IMR-90 (cell line): ENCODE measurements around the gene LIMS2. TPM values are rescaled to one million over a fixed set of nuclear protein-coding genes. Genes with fewer than 3 reads are reported as not detected.

ENCODE experiments used
- ATAC-seq: fragments of 200-7000 bp; cut with Tn5 transposase; 2 replicates; pipeline ENCODE4 v1.9.1; 2020; ENCODE audit warnings: low read depth, mild to moderate bottlenecking, moderate library complexity
- BruUV-seq: library from RNA; stranded (reverse); fragments of 400-500 nt; replicated peaks from 2 replicates; lab custom pipeline; 2021; lab: Mats Ljungman, UMichigan
- CTCF ChIA-PET: fragments of 300-600 bp; formaldehyde crosslinking; extraction: SDS; loops from one replicate; lab custom pipeline; 2021; ENCODE audit warnings: antibody characterized with exemption; lab: Yijun Ruan, JAX
- POLR2A ChIA-PET: fragments of 300-600 bp; sonication (Branson Sonifier 250); formaldehyde crosslinking; loops from one replicate; lab custom pipeline; 2022; ENCODE audit warnings: antibody characterized with exemption; ENCODE audit not compliant: unreplicated experiment; lab: Charles Lee
- DNase-seq: peaks from one replicate; pipeline ENCODE4 v3.0.0; 2013
- H2AFZ ChIP-seq: replicated peaks from 2 replicates; pipeline ENCODE3; 2013; ENCODE audit warnings: low read length, mild to moderate bottlenecking; ENCODE audit not compliant: poor library complexity
- H2AK5ac ChIP-seq: 2 replicates; pipeline ENCODE4 v1.6.1; 2013; ENCODE audit warnings: low read depth, low read length, inconsistent platforms
- H2AK9ac ChIP-seq: replicated peaks from 2 replicates; pipeline ENCODE3; 2013; ENCODE audit warnings: mild to moderate bottlenecking, low read depth, low read length, moderate library complexity; ENCODE audit not compliant: poor library complexity
- H2BK120ac ChIP-seq: 2 replicates; pipeline ENCODE4 v1.6.1; 2013; ENCODE audit warnings: low read depth, low read length, inconsistent platforms
- H2BK15ac ChIP-seq: 3 replicates; pipeline ENCODE4 v1.6.1; 2013; ENCODE audit warnings: low read depth, low read length, inconsistent platforms
- H2BK20ac ChIP-seq: 2 replicates; pipeline ENCODE4 v1.6.1; 2013; ENCODE audit warnings: low read depth, mild to moderate bottlenecking, inconsistent platforms, low read length, moderate library complexity
- H2BK5ac ChIP-seq: 2 replicates; pipeline ENCODE4 v1.6.1; 2013; ENCODE audit warnings: mild to moderate bottlenecking, low read depth, low read length, inconsistent platforms; ENCODE audit not compliant: poor library complexity, severe bottlenecking
- H3K14ac ChIP-seq: replicated peaks from 2 replicates; pipeline ENCODE4 v1.6.1; 2013; ENCODE audit warnings: low read depth, low read length, inconsistent platforms
- H3K18ac ChIP-seq: 2 replicates; pipeline ENCODE4 v1.6.1; 2013; ENCODE audit warnings: low read depth, low read length, control low read depth
- H3K23ac ChIP-seq: 2 replicates; pipeline ENCODE4 v1.6.1; 2013; ENCODE audit warnings: low read depth, low read length, inconsistent platforms
- H3K27ac ChIP-seq: 2 replicates; pipeline ENCODE4 v1.5.1; 2013; ENCODE audit warnings: mild to moderate bottlenecking, control low read depth, low read length; ENCODE audit not compliant: insufficient read depth
- H3K27me3 ChIP-seq: 2 replicates; pipeline ENCODE4 v1.6.1; 2013; ENCODE audit warnings: low read length; ENCODE audit not compliant: control insufficient read depth, insufficient read depth
- H3K36me3 ChIP-seq: 2 replicates; pipeline ENCODE4 v1.6.1; 2013; ENCODE audit warnings: low read length, mixed read lengths; ENCODE audit not compliant: control insufficient read depth, insufficient read depth
- H3K4ac ChIP-seq: 2 replicates; pipeline ENCODE4 v1.6.1; 2013; ENCODE audit warnings: low read depth, low read length, inconsistent platforms
- H3K4me1 ChIP-seq: 2 replicates; pipeline ENCODE4 v1.6.1; 2013; ENCODE audit warnings: low read length, mixed read lengths; ENCODE audit not compliant: control insufficient read depth, insufficient read depth
- H3K4me2 ChIP-seq: 2 replicates; pipeline ENCODE4 v1.6.1; 2013; ENCODE audit warnings: low read depth, mild to moderate bottlenecking, control low read depth, low read length, moderate library complexity
- H3K4me3 ChIP-seq: 2 replicates; pipeline ENCODE4 v1.5.1; 2013; ENCODE audit warnings: low read depth, mild to moderate bottlenecking, control low read depth, low read length, moderate library complexity; ENCODE audit not compliant: insufficient read depth
- H3K56ac ChIP-seq: 2 replicates; pipeline ENCODE4 v1.6.1; 2013; ENCODE audit warnings: low read length, inconsistent platforms; ENCODE audit not compliant: insufficient read depth; ENCODE audit errors: extremely low read depth
- H3K79me1 ChIP-seq, 2 experiments: 2 replicates each; pipeline ENCODE4 v1.6.1; 2013; ENCODE audit warnings: low read length in 2 of 2, inconsistent platforms in 1 of 2, low read depth in 1 of 2
- H3K9ac ChIP-seq: 2 replicates; pipeline ENCODE4 v1.6.1; 2013; ENCODE audit warnings: low read depth, low read length, control low read depth
- H3K9me1 ChIP-seq: 2 replicates; pipeline ENCODE4 v1.6.1; 2013; ENCODE audit warnings: low read length, inconsistent platforms; ENCODE audit not compliant: insufficient read depth
- H3K9me3 ChIP-seq: 2 replicates; pipeline ENCODE4 v1.6.1; 2013; ENCODE audit warnings: low read length; ENCODE audit not compliant: control insufficient read depth, insufficient read depth
- H4K20me1 ChIP-seq: 2 replicates; pipeline ENCODE4 v1.6.1; 2013; ENCODE audit warnings: low read length, inconsistent platforms; ENCODE audit not compliant: insufficient read depth
- H4K5ac ChIP-seq: 2 replicates; pipeline ENCODE4 v1.6.1; 2013; ENCODE audit warnings: mild to moderate bottlenecking, low read depth, low read length, control low read depth
- H4K8ac ChIP-seq, 2 experiments: 2 replicates each; pipeline ENCODE4 v1.6.1; 2013; ENCODE audit warnings: low read depth in 2 of 2, low read length in 2 of 2, control low read depth in 1 of 2, inconsistent platforms in 1 of 2
- H4K91ac ChIP-seq: 2 replicates; pipeline ENCODE4 v1.6.1; 2013; ENCODE audit warnings: low read depth, low read length, inconsistent platforms; ENCODE audit not compliant: insufficient read depth
- BHLHE40 ChIP-seq: fragments of 150-350 bp; IDR thresholded peaks from 2 replicates; pipeline ENCODE4 v1.6.1; 2016; ENCODE audit warnings: mild to moderate bottlenecking, low read depth, low read length
- CEBPB ChIP-seq: IDR thresholded peaks from 2 replicates; pipeline ENCODE4 v1.6.1; 2012; ENCODE audit warnings: low read depth, low read length, improper control_type of control experiment
- CHD1 ChIP-seq: IDR thresholded peaks from 2 replicates; pipeline ENCODE4 v1.6.1; 2012; ENCODE audit warnings: low read depth, low read length, improper control_type of control experiment
- FOS ChIP-seq: fragments of 150-350 bp; IDR thresholded peaks from 2 replicates; pipeline ENCODE4 v1.6.1; 2016; ENCODE audit warnings: low read depth, low read length
- MAFK ChIP-seq: IDR thresholded peaks from 2 replicates; pipeline ENCODE4 v1.6.1; 2012; ENCODE audit warnings: low read depth, low read length, improper control_type of control experiment
- MXI1 ChIP-seq: IDR thresholded peaks from 2 replicates; pipeline ENCODE4 v1.6.1; 2012; ENCODE audit warnings: low read depth, mild to moderate bottlenecking, low read length, moderate library complexity, borderline replicate concordance
- NFE2L2 ChIP-seq: fragments of 150-350 bp; IDR thresholded peaks from 2 replicates; pipeline ENCODE4 v1.6.1; 2016; ENCODE audit warnings: low read depth, mild to moderate bottlenecking, low read length
- POLR2A ChIP-seq: IDR thresholded peaks from 2 replicates; pipeline ENCODE4 v1.6.1; 2012; ENCODE audit warnings: mild to moderate bottlenecking, low read depth, low read length
- RAD21 ChIP-seq: IDR thresholded peaks from 2 replicates; pipeline ENCODE4 v1.6.1; 2012; ENCODE audit warnings: low read length, improper control_type of control experiment
- RCOR1 ChIP-seq: IDR thresholded peaks from 2 replicates; pipeline ENCODE4 v1.6.1; 2012; ENCODE audit warnings: mild to moderate bottlenecking, low read length, improper control_type of control experiment; ENCODE audit not compliant: insufficient replicate concordance
- RFX5 ChIP-seq: IDR thresholded peaks from 2 replicates; pipeline ENCODE4 v1.8.0; 2012; ENCODE audit warnings: low read depth, mild to moderate bottlenecking, low read length, moderate library complexity
- SMC3 ChIP-seq: fragments of 150-350 bp; IDR thresholded peaks from 2 replicates; pipeline ENCODE4 v1.6.1; 2016; ENCODE audit warnings: low read depth, mild to moderate bottlenecking, antibody characterized with exemption, low read length, moderate library complexity
- USF2 ChIP-seq: fragments of 150-350 bp; IDR thresholded peaks from 2 replicates; pipeline ENCODE4 v1.6.1; 2017; ENCODE audit warnings: mild to moderate bottlenecking, antibody characterized with exemption, low read length, low read depth
- WGBS, 2 experiments: methylation state at CpG; one replicate each; pipeline versions ENCODE4 v1.1.5 to v1.1.7; 2013; ENCODE audit warnings: missing lambda C conversion rate in 2 of 2; ENCODE audit not compliant: insufficient read length in 1 of 2; ENCODE audit errors: extremely low coverage in 2 of 2; 5-methylcytosine and 5-hydroxymethylcytosine counted together
- dilution Hi-C: fragments of 300-500 bp; cut with HindIII; formaldehyde crosslinking; loops from one replicate; pipeline ENCODE4 v1.14.3; 2018; ENCODE audit warnings: low sequenced_read_pairs; ENCODE audit not compliant: unreplicated experiment
- in situ Hi-C: fragments of 300-500 bp; cut with MboI; formaldehyde crosslinking; loops from 3 replicates; pipeline ENCODE4 v1.14.3; 2019; ENCODE audit warnings: low sequenced_read_pairs, inconsistent platforms, mixed read lengths
- intact Hi-C: fragments of 100-400 bp; cut with micrococcal nuclease; formaldehyde crosslinking; loops from 2 replicates; pipeline ENCODE4 v1.10.0; 2022
- polyA plus RNA-seq, 3 experiments: library from polyadenylated mRNA; depleted of rRNA; stranded (reverse); fragments of >200 nt; gene quantifications; 2 replicates each; pipeline ENCODE4 v1.2.3, GENCODE V29; 2012; ENCODE audit warnings: low replicate concordance in 1 of 3
- total RNA-seq: library from RNA; depleted of rRNA; stranded (reverse); fragments of >200 nt; gene quantifications from 2 replicates; pipeline ENCODE4 v1.2.3, GENCODE V29; 2012
- TF ChIP-seq, protein P1 (sequence below): fragments of 150-350 bp; IDR thresholded peaks from 2 replicates; pipeline ENCODE4 v1.6.1; 2016; ENCODE audit warnings: low read depth, mild to moderate bottlenecking, low read length, moderate library complexity, borderline replicate concordance
- TF ChIP-seq, protein P2 (sequence below): conservative IDR thresholded peaks from 2 replicates; pipeline ENCODE4 v1.5.1; 2012; ENCODE audit warnings: mild to moderate bottlenecking, low read depth, low read length, improper control_type of control experiment

Gene LIMS2
- total and polyA plus RNA-seq, 2 of the 4 experiments (the other 2 are of a cell fraction) = 1.3 to 18.8 TPM

- no peak overlapping the region for H3K4me3 ChIP-seq
- peak overlapping the region; percentile 58 for H2AFZ ChIP-seq
- CTCF ChIA-PET = no interaction called here
- no peak overlapping the region for H2BK15ac ChIP-seq
- peak overlapping the region; percentile 24; the same call in 1 of the 2 replicates for H2BK20ac ChIP-seq
- no peak overlapping the region for H4K91ac ChIP-seq
- no peak overlapping the region for H3K23ac ChIP-seq
- H3K56ac ChIP-seq = no peak overlapping the region
- no peaks in the 10 kb centered on the region for H3K27me3 ChIP-seq
- no TSS peak for BruUV-seq
- intact Hi-C loops (no loop called here), in situ Hi-C loops (no loop called here), dilution Hi-C loops (no loop called here)
- H3K9me1 ChIP-seq = no peaks in the 10 kb centered on the region
- H2BK5ac ChIP-seq = no peak overlapping the region
- H2AK9ac ChIP-seq = no peak overlapping the region
- no peak overlapping the region for H4K8ac ChIP-seq
- peaks cover 2% of the 10 kb centered on the region; the same call in 1 of the 2 replicates for H3K9me3 ChIP-seq
- peaks cover 2% of the 10 kb centered on the region; the same call in 1 of the 2 replicates for H3K4me1 ChIP-seq
- H3K27ac ChIP-seq = no peak overlapping the region
- H2BK120ac ChIP-seq = 0 out of 2 replicates have a peak overlapping the region, but pooled peaks have one; percentile 32
- no peak overlapping the region for H3K4ac ChIP-seq
- no peak overlapping the region for H3K4me2 ChIP-seq
- H3K79me1 ChIP-seq = no peaks in the 10 kb centered on the region
- H4K20me1 ChIP-seq = no peaks in the 10 kb centered on the region
- no peak overlapping the region; the same call in 1 of the 2 replicates for H3K14ac ChIP-seq
- ATAC-seq (no peak), DNase-seq (no peak)
- H4K5ac ChIP-seq = no peak overlapping the region
- WGBS, 2 experiments = 83% methylated on average over 2 of the region's 14 CpGs; no CpG with 5 or more reads in 1 of the 2 experiments
- POLR2A ChIA-PET = no interaction called here
- no peak overlapping the region for H3K18ac ChIP-seq
- peak overlapping the region; percentile 14 for H2AK5ac ChIP-seq
- no peaks in the 10 kb centered on the region for H3K36me3 ChIP-seq
- no peak overlapping the region for H3K9ac ChIP-seq
- TF ChIP-seq SMC3 (no peak), MXI1 (no peak), RAD21 (no peak), RFX5 (no peak), NFE2L2 (no peak), MAFK (no peak), POLR2A (no peak), CHD1 (no peak), RCOR1 (no peak), FOS (no peak), BHLHE40 (no peak), CEBPB (no peak), USF2 (no peak)
- TF ChIP-seq, protein P1, sequence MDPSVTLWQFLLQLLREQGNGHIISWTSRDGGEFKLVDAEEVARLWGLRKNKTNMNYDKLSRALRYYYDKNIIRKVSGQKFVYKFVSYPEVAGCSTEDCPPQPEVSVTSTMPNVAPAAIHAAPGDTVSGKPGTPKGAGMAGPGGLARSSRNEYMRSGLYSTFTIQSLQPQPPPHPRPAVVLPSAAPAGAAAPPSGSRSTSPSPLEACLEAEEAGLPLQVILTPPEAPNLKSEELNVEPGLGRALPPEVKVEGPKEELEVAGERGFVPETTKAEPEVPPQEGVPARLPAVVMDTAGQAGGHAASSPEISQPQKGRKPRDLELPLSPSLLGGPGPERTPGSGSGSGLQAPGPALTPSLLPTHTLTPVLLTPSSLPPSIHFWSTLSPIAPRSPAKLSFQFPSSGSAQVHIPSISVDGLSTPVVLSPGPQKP = no peak
- TF ChIP-seq, protein P2, sequence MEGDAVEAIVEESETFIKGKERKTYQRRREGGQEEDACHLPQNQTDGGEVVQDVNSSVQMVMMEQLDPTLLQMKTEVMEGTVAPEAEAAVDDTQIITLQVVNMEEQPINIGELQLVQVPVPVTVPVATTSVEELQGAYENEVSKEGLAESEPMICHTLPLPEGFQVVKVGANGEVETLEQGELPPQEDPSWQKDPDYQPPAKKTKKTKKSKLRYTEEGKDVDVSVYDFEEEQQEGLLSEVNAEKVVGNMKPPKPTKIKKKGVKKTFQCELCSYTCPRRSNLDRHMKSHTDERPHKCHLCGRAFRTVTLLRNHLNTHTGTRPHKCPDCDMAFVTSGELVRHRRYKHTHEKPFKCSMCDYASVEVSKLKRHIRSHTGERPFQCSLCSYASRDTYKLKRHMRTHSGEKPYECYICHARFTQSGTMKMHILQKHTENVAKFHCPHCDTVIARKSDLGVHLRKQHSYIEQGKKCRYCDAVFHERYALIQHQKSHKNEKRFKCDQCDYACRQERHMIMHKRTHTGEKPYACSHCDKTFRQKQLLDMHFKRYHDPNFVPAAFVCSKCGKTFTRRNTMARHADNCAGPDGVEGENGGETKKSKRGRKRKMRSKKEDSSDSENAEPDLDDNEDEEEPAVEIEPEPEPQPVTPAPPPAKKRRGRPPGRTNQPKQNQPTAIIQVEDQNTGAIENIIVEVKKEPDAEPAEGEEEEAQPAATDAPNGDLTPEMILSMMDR = no peak
Observed at GRCh38 chr2:127596311-127597045, 78.9 kb downstream of the LIMS2 start.
